HL-60 (cell line): ENCODE measurements around the gene CCAR1.
"Not testable (repeated sequence)": the region's sequence is repeated elsewhere in the genome, so short reads cannot be mapped to it uniquely, and the experiment has no call there.

ENCODE experiments used
- DNase-seq, 2 experiments: peaks; one replicate each; pipeline ENCODE4 v3.0.0-alpha.2; 2010 to 2020; ENCODE audit warnings: low read depth in 1 of 2, low spot score in 1 of 2
- H3K27ac ChIP-seq: fragments of 250-450 bp; sonication (Bioruptor Pico); replicated peaks from 2 replicates; pipeline ENCODE4 v1.5.1; 2020; ENCODE audit warnings: mild to moderate bottlenecking, moderate library complexity
- H3K27me3 ChIP-seq: fragments of 250-450 bp; sonication (Bioruptor Pico); 2 replicates; pipeline ENCODE4 v1.5.1; 2021; ENCODE audit warnings: mild to moderate bottlenecking, moderate library complexity; ENCODE audit not compliant: insufficient read depth, poor library complexity, severe bottlenecking
- H3K4me3 ChIP-seq: replicated peaks from 2 replicates; pipeline ENCODE4 v1.5.1; 2011; ENCODE audit warnings: mild to moderate bottlenecking, control low read depth, low read length; ENCODE audit not compliant: insufficient read depth
- GABPA ChIP-seq: IDR thresholded peaks from 2 replicates; pipeline ENCODE4 v1.6.1; 2012; ENCODE audit warnings: low read depth
- POLR2AphosphoS5 ChIP-seq: IDR thresholded peaks from 2 replicates; pipeline ENCODE4 v1.6.1; 2012; ENCODE audit warnings: low read depth
- SPI1 ChIP-seq: IDR thresholded peaks from 2 replicates; pipeline ENCODE4 v1.6.1; 2012; ENCODE audit warnings: low read depth, mild to moderate bottlenecking, borderline replicate concordance
- TF ChIP-seq, protein P1 (sequence below): IDR thresholded peaks from 2 replicates; pipeline ENCODE4 v1.6.1; 2012; ENCODE audit warnings: low read depth; ENCODE audit not compliant: insufficient replicate concordance
- TF ChIP-seq, protein P2 (sequence below): IDR thresholded peaks from one replicate; pipeline ENCODE4 v1.5.1; 2011; ENCODE audit warnings: low read length, control low read depth, inconsistent platforms; ENCODE audit not compliant: insufficient read depth

The CCAR1 gene

DNA sequence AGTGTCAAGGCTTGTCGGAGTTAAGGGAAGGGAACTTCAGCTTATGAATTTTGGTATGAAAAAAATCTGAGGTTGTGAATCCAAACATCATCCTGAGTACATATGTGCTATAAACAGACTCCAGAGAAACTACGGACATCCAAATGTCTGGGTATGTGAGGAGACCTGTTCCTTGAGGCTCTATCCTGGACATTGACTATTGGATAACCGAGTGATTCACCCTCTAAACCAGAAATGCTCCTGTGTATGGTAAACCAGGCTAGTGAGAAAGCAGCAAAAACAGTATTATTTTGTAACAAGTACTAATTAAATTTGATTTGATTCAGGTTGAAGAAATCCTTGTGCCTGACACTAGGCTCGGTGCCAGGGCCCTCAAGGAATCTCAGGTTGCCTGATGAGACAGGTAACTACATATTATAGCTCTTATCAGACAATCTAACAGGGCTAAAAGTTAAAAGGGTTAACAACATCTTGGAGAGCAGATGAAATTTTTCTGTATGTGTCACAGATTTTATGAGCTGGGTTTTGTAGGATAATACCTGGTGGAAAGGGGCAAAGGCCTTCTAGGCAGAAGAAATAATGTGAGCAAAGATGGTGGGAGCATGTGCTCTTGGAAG lies 95.9 kb downstream of the CCAR1 start:
- no peak for TF ChIP-seq GABPA
- no peak for TF ChIP-seq POLR2AphosphoS5
- TF ChIP-seq, protein P1, sequence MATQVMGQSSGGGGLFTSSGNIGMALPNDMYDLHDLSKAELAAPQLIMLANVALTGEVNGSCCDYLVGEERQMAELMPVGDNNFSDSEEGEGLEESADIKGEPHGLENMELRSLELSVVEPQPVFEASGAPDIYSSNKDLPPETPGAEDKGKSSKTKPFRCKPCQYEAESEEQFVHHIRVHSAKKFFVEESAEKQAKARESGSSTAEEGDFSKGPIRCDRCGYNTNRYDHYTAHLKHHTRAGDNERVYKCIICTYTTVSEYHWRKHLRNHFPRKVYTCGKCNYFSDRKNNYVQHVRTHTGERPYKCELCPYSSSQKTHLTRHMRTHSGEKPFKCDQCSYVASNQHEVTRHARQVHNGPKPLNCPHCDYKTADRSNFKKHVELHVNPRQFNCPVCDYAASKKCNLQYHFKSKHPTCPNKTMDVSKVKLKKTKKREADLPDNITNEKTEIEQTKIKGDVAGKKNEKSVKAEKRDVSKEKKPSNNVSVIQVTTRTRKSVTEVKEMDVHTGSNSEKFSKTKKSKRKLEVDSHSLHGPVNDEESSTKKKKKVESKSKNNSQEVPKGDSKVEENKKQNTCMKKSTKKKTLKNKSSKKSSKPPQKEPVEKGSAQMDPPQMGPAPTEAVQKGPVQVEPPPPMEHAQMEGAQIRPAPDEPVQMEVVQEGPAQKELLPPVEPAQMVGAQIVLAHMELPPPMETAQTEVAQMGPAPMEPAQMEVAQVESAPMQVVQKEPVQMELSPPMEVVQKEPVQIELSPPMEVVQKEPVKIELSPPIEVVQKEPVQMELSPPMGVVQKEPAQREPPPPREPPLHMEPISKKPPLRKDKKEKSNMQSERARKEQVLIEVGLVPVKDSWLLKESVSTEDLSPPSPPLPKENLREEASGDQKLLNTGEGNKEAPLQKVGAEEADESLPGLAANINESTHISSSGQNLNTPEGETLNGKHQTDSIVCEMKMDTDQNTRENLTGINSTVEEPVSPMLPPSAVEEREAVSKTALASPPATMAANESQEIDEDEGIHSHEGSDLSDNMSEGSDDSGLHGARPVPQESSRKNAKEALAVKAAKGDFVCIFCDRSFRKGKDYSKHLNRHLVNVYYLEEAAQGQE: no peak
- TF ChIP-seq SPI1: no peak
- TF ChIP-seq, protein P2, sequence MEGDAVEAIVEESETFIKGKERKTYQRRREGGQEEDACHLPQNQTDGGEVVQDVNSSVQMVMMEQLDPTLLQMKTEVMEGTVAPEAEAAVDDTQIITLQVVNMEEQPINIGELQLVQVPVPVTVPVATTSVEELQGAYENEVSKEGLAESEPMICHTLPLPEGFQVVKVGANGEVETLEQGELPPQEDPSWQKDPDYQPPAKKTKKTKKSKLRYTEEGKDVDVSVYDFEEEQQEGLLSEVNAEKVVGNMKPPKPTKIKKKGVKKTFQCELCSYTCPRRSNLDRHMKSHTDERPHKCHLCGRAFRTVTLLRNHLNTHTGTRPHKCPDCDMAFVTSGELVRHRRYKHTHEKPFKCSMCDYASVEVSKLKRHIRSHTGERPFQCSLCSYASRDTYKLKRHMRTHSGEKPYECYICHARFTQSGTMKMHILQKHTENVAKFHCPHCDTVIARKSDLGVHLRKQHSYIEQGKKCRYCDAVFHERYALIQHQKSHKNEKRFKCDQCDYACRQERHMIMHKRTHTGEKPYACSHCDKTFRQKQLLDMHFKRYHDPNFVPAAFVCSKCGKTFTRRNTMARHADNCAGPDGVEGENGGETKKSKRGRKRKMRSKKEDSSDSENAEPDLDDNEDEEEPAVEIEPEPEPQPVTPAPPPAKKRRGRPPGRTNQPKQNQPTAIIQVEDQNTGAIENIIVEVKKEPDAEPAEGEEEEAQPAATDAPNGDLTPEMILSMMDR: no peak
- no peak overlapping the region for H3K27ac ChIP-seq
- H3K27me3 ChIP-seq: no peaks in the 10 kb centered on the region
- DNase-seq: no peak
- H3K4me3 ChIP-seq: no peak overlapping the region

DNA sequence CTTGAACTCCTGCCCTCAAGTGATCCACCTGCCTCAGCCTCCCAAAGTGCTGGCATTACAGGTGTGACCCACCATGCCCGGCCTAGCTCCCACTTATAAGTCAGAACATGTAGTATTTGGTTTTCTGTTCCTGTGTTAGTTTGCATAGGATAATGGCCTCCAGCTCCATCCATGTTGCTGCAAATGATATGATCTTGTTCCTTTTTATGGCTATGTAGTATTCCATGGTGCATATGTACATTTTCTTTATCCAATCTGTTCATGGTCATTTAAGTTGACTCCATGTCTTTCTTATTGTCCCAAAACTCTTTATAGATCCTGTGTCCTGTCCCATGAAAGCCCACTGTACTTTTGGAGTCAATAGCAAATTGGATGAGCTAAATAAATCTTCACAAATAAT lies 99.3 kb downstream of the CCAR1 start:
- not testable (repeated sequence) for H3K4me3 ChIP-seq, H3K27ac ChIP-seq, DNase-seq, H3K27me3 ChIP-seq

DNA sequence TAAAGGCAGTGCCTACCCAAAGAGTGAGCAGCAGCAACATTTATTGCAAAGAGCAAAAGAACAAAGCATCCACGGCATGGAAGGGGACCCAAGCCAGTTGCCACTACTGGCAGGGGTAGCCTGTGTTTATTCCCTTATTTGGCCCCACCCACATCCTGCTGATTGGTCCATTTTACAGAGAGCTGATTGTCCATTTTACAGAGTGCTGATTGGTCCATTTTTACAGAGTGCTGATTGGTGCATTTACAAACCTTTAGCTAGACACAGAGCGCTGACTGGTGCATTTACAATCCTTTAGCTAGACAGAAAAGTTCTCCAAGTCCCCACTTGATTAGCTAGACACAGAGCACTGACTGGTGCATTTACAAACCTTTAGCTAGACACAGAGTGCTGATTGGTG lies 101.6 kb downstream of the CCAR1 start:
- H3K27ac ChIP-seq, H3K27me3 ChIP-seq, H3K4me3 ChIP-seq, DNase-seq: not testable (repeated sequence)

DNA sequence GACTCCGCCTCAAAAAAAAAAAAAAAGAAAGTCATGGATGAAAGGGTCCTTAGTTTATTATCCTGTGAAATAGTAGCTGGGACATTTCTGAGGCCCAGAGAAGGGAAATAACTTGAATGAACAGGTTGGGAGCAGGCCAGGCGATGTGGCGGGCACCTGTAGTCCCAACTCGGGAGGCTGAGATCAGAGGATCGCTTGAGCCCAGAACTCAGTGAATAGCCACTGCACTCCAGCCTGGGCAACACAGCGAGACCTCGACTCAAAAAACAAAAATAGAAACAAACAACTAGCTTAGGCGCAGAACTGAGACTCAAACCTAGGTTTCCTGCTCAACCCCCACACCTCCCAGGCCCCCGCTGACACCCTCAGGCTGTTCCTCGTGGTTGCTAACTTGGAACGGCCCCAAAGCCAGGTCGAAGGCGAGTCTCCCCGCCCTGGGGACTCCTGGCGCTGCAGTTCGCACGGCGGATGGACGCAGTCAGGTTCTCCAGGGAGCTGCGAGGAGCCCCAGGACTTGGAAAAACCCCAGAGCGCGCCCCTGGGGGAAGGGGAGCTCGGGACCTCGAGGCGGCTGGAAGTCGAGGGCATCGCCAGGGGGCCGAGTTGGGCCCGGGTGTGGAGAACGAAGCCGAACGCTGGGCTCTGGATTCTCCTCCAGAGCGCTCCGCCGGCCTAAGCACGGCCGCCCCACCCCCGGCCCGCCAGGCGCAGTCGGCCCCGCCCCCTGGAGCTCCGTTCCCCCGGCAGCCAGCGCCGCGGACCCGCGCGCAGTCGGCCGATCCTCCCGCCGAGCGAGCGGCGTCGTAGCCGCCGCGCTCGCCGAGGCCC lies 105.9 kb downstream of the CCAR1 start, which contains the start of gene STOX1:
Gene STOX1, plus strand, starts transcription at position 768 of the 828 bp plus-strand sequence. CDS start 93 bp downstream, outside the sequence.
- H3K27me3 ChIP-seq: peaks cover 4% of the 10 kb centered on the region

DNA sequence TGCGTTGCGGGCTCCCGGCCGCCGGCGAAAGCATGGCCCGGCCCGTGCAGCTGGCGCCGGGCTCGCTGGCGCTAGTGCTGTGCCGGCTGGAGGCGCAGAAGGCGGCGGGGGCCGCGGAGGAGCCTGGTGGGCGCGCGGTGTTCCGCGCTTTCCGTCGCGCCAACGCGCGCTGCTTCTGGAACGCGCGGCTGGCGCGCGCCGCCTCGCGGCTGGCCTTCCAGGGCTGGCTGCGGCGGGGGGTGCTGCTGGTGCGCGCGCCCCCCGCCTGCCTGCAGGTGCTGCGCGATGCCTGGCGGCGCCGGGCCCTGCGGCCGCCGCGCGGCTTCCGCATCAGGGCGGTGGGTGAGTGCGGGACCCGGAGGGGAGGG lies 106.5 kb downstream of the CCAR1 start:
- DNase-seq, H3K27ac ChIP-seq, H3K27me3 ChIP-seq: not testable (repeated sequence)
- H3K4me3 ChIP-seq: peak overlapping the region; percentile 55; the same call in 1 of the 2 replicates

More for the DNA sequence above, 105.9 kb downstream of the CCAR1 start, which contains the start of gene STOX1:
- H3K27ac ChIP-seq: no peak within 1 kb of the TSS
- TF ChIP-seq SPI1 (no peak), POLR2AphosphoS5 (no peak), GABPA (no peak)
- TF ChIP-seq, protein P1: no peak
- TF ChIP-seq, protein P2: no peak
- peak within 1 kb of the TSS; percentile 55 for H3K4me3 ChIP-seq
- DNase-seq: peak; percentile 30

DNA sequence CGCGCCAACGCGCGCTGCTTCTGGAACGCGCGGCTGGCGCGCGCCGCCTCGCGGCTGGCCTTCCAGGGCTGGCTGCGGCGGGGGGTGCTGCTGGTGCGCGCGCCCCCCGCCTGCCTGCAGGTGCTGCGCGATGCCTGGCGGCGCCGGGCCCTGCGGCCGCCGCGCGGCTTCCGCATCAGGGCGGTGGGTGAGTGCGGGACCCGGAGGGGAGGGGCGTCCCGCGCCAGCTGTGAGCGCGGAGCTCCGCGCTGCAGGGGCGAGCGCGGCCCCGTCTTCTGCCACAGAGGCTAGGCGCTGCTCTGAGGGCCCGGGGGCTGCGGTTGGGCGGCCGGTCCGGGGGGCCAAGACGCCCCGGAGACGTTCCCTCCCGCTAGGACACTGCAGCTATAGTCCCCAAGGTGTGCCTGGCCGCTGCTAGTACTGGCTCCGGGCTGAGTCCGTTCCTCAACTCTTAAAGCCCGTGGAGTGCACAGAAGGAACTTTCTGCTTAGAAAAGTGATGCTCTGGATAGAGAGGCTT lies 107.1 kb downstream of the CCAR1 start:
- H3K27me3 ChIP-seq, H3K27ac ChIP-seq: not testable (repeated sequence)
- H3K4me3 ChIP-seq: peak overlapping the region; percentile 41
- DNase-seq: peak; percentile 6 to 9
